GM23338 (cell line): ENCODE results near the gene KIF2C. TPM values are rescaled to one million over a fixed set of nuclear protein-coding genes. Genes with fewer than 3 reads are reported as not detected.

Source experiments
- NANOG ChIP-seq: IDR thresholded peaks from 2 replicates; pipeline ENCODE4 v1.6.1; 2016; ENCODE audit warnings: antibody characterized with exemption, borderline replicate concordance
- ZNF331 ChIP-seq: fragments of 250-450 bp; sonication (Bioruptor Pico); IDR thresholded peaks from 2 replicates; pipeline ENCODE4 v1.5.0; 2020; ENCODE audit warnings: low read depth, mild to moderate bottlenecking, moderate library complexity
- ZNF462 ChIP-seq: fragments of 250-450 bp; sonication (Bioruptor Pico); IDR thresholded peaks from 2 replicates; pipeline ENCODE4 v1.5.0; 2020; ENCODE audit warnings: mild to moderate bottlenecking, moderate library complexity
- polyA plus RNA-seq: library from polyadenylated mRNA; unstranded; fragments of >200 nt; fragmentation: Nextera tagmentation; extraction: Ambion mirVana; gene quantifications from 2 replicates; pipeline ENCODE4 v1.2.1, GENCODE V29; 2016
- small RNA-seq: library from RNA; depleted of rRNA; stranded (forward); fragments of <200 nt; gene quantifications from one replicate; pipeline ENCODE3, GENCODE V24; 2014; ENCODE audit warnings: low replicate concordance
- total RNA-seq: library from RNA; depleted of rRNA; stranded (reverse); fragments of >200 nt; shearing (Covaris generic); gene quantifications from 2 replicates; pipeline ENCODE4 v1.2.3, GENCODE V29; 2014; rRNA removed

Gene KIF2C
- total and polyA plus RNA-seq, 2 experiments from 2014 or later, result 38.0 to 62.9 TPM

- no peak for TF ChIP-seq ZNF462 (CRISPR knock-in tag)
- no peak for TF ChIP-seq ZNF331 (CRISPR knock-in tag)
- TF ChIP-seq NANOG, result no peak
Measured at GRCh38 chr1:44817307-44817706, 77.7 kb downstream of the KIF2C start (continued).

Small RNAs within 50 kb of the gene (small RNA-seq; reads per million reads assigned to genes)
- 333 reads per million, percentile 100 among the genes with 10 or more reads in this experiment for gene RNU5D-1
- gene RNU5F-1, result 125 reads per million, percentile 99 among the genes with 10 or more reads in this experiment
- 106 reads per million, percentile 99 among the genes with 10 or more reads in this experiment for gene SNORD38A
- not detected for gene SNORD38B
- gene SNORD46, result 725 reads per million, percentile 100 among the genes with 10 or more reads in this experiment
- not detected for gene SNORD55

Other genes starting within 250 kb of the KIF2C start
- 4.3 and 20.8 TPM in 2 replicates for gene TMEM53, start 65.4 kb upstream of the KIF2C start, total RNA-seq
- gene TMEM53, start 65.4 kb upstream of the KIF2C start, polyA plus RNA-seq, result 10.6 and 15.4 TPM in 2 replicates
- gene ARMH1, start 65.1 kb upstream of the KIF2C start, total RNA-seq, result 0.31 and 0.62 TPM in 2 replicates
- gene ARMH1, start 65.1 kb upstream of the KIF2C start, polyA plus RNA-seq, result 1.0 TPM in 1 of 2 replicates, not detected in the other
- not detected in 2 replicates for gene RNU5D-1, start 8.7 kb upstream of the KIF2C start, total RNA-seq
- not detected in 2 replicates for gene RNU5D-1, start 8.7 kb upstream of the KIF2C start, polyA plus RNA-seq
- 1,756 and 2,098 TPM in 2 replicates for gene RPS8, start 35.7 kb downstream of the KIF2C start, total RNA-seq
- gene RPS8, start 35.7 kb downstream of the KIF2C start, polyA plus RNA-seq, result 2,427 and 2,738 TPM in 2 replicates
- 0.58 and 0.63 TPM in 2 replicates for gene BEST4, start 48.3 kb downstream of the KIF2C start, total RNA-seq
- gene BEST4, start 48.3 kb downstream of the KIF2C start, polyA plus RNA-seq, result 1.5 and 1.6 TPM in 2 replicates
- 11.8 and 15.1 TPM in 2 replicates for gene PLK3, start 60.5 kb downstream of the KIF2C start, total RNA-seq
- gene PLK3, start 60.5 kb downstream of the KIF2C start, polyA plus RNA-seq, result 7.6 and 8.7 TPM in 2 replicates
- 0.73 TPM in 1 of 2 replicates, not detected in the other for gene DYNLT4, start 67.5 kb downstream of the KIF2C start, total RNA-seq
- gene DYNLT4, start 67.5 kb downstream of the KIF2C start, polyA plus RNA-seq, result not detected in 2 replicates
- 0.16 and 0.66 TPM in 2 replicates for gene BTBD19, start 68.7 kb downstream of the KIF2C start, total RNA-seq
- 0.33 and 0.37 TPM in 2 replicates for gene BTBD19, start 68.7 kb downstream of the KIF2C start, polyA plus RNA-seq
- gene PTCH2, start 103.4 kb downstream of the KIF2C start, total RNA-seq, result 0.63 and 0.74 TPM in 2 replicates
- gene PTCH2, start 103.4 kb downstream of the KIF2C start, polyA plus RNA-seq, result 0.52 and 0.74 TPM in 2 replicates
- 30.3 and 36.4 TPM in 2 replicates for gene EIF2B3, start 246.8 kb downstream of the KIF2C start, total RNA-seq
- 28.6 and 31.9 TPM in 2 replicates for gene EIF2B3, start 246.8 kb downstream of the KIF2C start, polyA plus RNA-seq